BJ (cell line): ENCODE data around the gene LYST. TPM values are rescaled to one million over a fixed set of nuclear protein-coding genes. Genes with fewer than 3 reads are reported as not detected.

Source experiments
- CTCF ChIA-PET: fragments of 350-600 bp; formaldehyde crosslinking; extraction: SDS; loops from one replicate; lab custom pipeline; 2021; ENCODE audit warnings: antibody characterized with exemption, inconsistent platforms; lab: Yijun Ruan, JAX
- POLR2A ChIA-PET: fragments of 300-600 bp; sonication (Branson Sonifier 250); formaldehyde crosslinking; extraction: SDS; loops from one replicate; lab custom pipeline; 2021; ENCODE audit warnings: antibody characterized with exemption; lab: Charles Lee
- DNase-seq: peaks from one replicate; pipeline ENCODE4 v3.0.0-alpha.2; 2011; ENCODE audit warnings: low read depth
- H3K27me3 ChIP-seq: 2 replicates; pipeline ENCODE4 v1.6.0; 2011; ENCODE audit warnings: low read length; ENCODE audit not compliant: control insufficient read depth, insufficient read depth
- H3K36me3 ChIP-seq: 2 replicates; pipeline ENCODE4 v1.5.1; 2011; ENCODE audit warnings: low read length; ENCODE audit not compliant: control insufficient read depth, insufficient read depth
- H3K4me3 ChIP-seq: 2 replicates; pipeline ENCODE4 v1.5.1; 2011; ENCODE audit warnings: low read depth, mild to moderate bottlenecking, control low read depth, low read length
- CTCF ChIP-seq: IDR thresholded peaks from 2 replicates; pipeline ENCODE4 v1.5.1; 2011; ENCODE audit warnings: low read depth, mild to moderate bottlenecking, control low read depth, inconsistent platforms, low read length, moderate library complexity; ENCODE audit not compliant: insufficient read depth
- polyA plus RNA-seq: library from polyadenylated mRNA; depleted of rRNA; stranded (reverse); fragments of >200 nt; gene quantifications from 2 replicates; pipeline ENCODE4 v1.2.3, GENCODE V29; 2011

LYST gene
- polyA plus RNA-seq, 1 experiment, result 7.2 TPM

- Histone ChIP-seq H3K4me3 (no peak overlapping the region), H3K36me3 (no peaks in the 10 kb centered on the region), H3K27me3 (no peaks in the 10 kb centered on the region)
- DNase-seq, result no peak
- ChIA-PET CTCF (interaction anchor here (1.4 kb wide), 1 partner anchor 235 kb away, joined by 4 read pairs; no protein-coding TSS in a partner anchor), POLR2A (no interaction called here)
- TF ChIP-seq CTCF, result no peak
These were observed 118.0 kb downstream of the LYST start for GRCh38 chr1:235748747-235749146.

GRCh38 chr1:235746245-235746644 is 120.5 kb downstream of the LYST start:
- CTCF ChIA-PET, result interaction anchor here (0.9 kb wide), 1 partner anchor 13 kb away, joined by 3 read pairs; no protein-coding TSS in a partner anchor
- no peak overlapping the region for H3K4me3 ChIP-seq
- no peaks in the 10 kb centered on the region for H3K36me3 ChIP-seq
- TF ChIP-seq CTCF, result no peak
- no peaks in the 10 kb centered on the region for H3K27me3 ChIP-seq
- no peak for DNase-seq
- POLR2A ChIA-PET, result no interaction called here

- DNase-seq, result no peak
- POLR2A ChIA-PET, result no interaction called here
- no peak for TF ChIP-seq CTCF
- Histone ChIP-seq H3K27me3 (no peaks in the 10 kb centered on the region), H3K36me3 (no peaks in the 10 kb centered on the region), H3K4me3 (no peak overlapping the region)
- CTCF ChIA-PET, result interaction anchor here (0.9 to 1.6 kb wide), 2 partner anchors 10 to 13 kb away, joined by 3 to 4 read pairs; no protein-coding TSS in a partner anchor
These were observed 121.1 kb downstream of the LYST start for GRCh38 chr1:235745503-235746136.

GRCh38 chr1:235742914-235743599 is 123.6 kb downstream of the LYST start:
- Histone ChIP-seq H3K27me3 (no peaks in the 10 kb centered on the region), H3K36me3 (no peaks in the 10 kb centered on the region), H3K4me3 (no peak overlapping the region)
- DNase-seq, result no peak
- no peak for TF ChIP-seq CTCF
- POLR2A ChIA-PET, result no interaction called here
- CTCF ChIA-PET, result interaction anchor here (0.5 to 0.6 kb wide), 2 partner anchors 10 to 230 kb away, joined by 3 to 4 read pairs; no protein-coding TSS in a partner anchor

- H3K4me3 ChIP-seq, result no peak overlapping the region
- peak; percentile 74 for DNase-seq
- ChIA-PET POLR2A (no interaction called here), CTCF (interaction anchor here (0.6 to 1.3 kb wide), 3 partner anchors 47 to 627 kb away, joined by 3 to 4 read pairs (median 4); no protein-coding TSS in a partner anchor)
- no peaks in the 10 kb centered on the region for H3K27me3 ChIP-seq
- no peaks in the 10 kb centered on the region for H3K36me3 ChIP-seq
- TF ChIP-seq CTCF, result no peak
These were observed 125.4 kb downstream of the LYST start for GRCh38 chr1:235741294-235741693.
